Breast epithelium (tissue), 4 donors: ENCODE measurements around the gene SDK1. TPM values are rescaled to one million over a fixed set of nuclear protein-coding genes. Genes with fewer than 3 reads are reported as not detected.
"Not testable (repeated sequence)": the region's sequence is repeated elsewhere in the genome, so short reads cannot be mapped to it uniquely, and the experiment has no call there.

Source experiments
- DNase-seq, 2 donors: peaks; one replicate each; pipeline ENCODE4 v3.0.0-alpha.2; 2019; ENCODE audit warnings: low spot score in 2 of 2
- H3K27ac ChIP-seq, 2 donors: fragments of 200-600 bp; sonication (generic) in 1 of 2; one replicate each; pipeline ENCODE4 v1.5.1; 2016 to 2019; ENCODE audit warnings: mild to moderate bottlenecking in 1 of 2
- H3K27me3 ChIP-seq, 2 donors: fragments of 200-600 bp; sonication (generic) in 1 of 2; one replicate each; pipeline versions ENCODE4 v1.5.1 to v1.6.0; 2017 to 2019; ENCODE audit warnings: control low read depth in 1 of 2, mild to moderate bottlenecking in 1 of 2
- H3K36me3 ChIP-seq: fragments of 200-600 bp; one replicate; pipeline ENCODE4 v1.5.1; 2019
- H3K4me1 ChIP-seq, 2 donors: fragments of 200-600 bp; sonication (generic); one replicate each; pipeline ENCODE4 v1.5.1; 2016 to 2019; ENCODE audit warnings: control low read depth in 1 of 2
- H3K4me3 ChIP-seq, 3 donors: fragments of 200-600 bp; sonication (generic); 1 replicate in 2 of 3; 2 replicates in 1 of 3; pipeline ENCODE4 v1.5.1; 2016 to 2019; ENCODE audit warnings: mild to moderate bottlenecking in 3 of 3, moderate library complexity in 2 of 3
- H3K9me3 ChIP-seq, 2 donors: fragments of 200-600 bp; sonication (generic) in 1 of 2; one replicate each; pipeline ENCODE4 v1.5.1; 2016 to 2019; ENCODE audit warnings: control low read depth in 1 of 2
- CTCF ChIP-seq, 3 donors: fragments of 450-650 bp; IDR thresholded peaks; one replicate each; pipeline ENCODE4 v1.5.1; 2016 to 2017; ENCODE audit warnings: antibody characterized with exemption in 3 of 3, mild to moderate bottlenecking in 3 of 3, moderate library complexity in 3 of 3
- POLR2A ChIP-seq: fragments of 450-650 bp; IDR thresholded peaks from one replicate; pipeline ENCODE4 v1.6.1; 2016; ENCODE audit warnings: antibody characterized with exemption, mild to moderate bottlenecking, moderate library complexity
- POLR2AphosphoS5 ChIP-seq, 3 donors: sonication (generic); formaldehyde crosslinking; IDR thresholded peaks; one replicate each; pipeline ENCODE4 v1.6.1; 2017; ENCODE audit warnings: antibody characterized with exemption in 3 of 3
- intact Hi-C: fragments of 100-400 bp; cut with DNase I; formaldehyde crosslinking; loops from one replicate; pipeline ENCODE4 v1.15.1; 2023; ENCODE audit warnings: low total_unique reads
- total RNA-seq, 3 donors: library from RNA; depleted of rRNA; stranded (reverse); fragments of >200 nt; gene quantifications; one replicate each; pipeline ENCODE4 v1.1.0, GENCODE V29; 2016

Gene SDK1
- total RNA-seq, 3 donors from 2014 or later: 3.7 to 18.2 (median 6.6) TPM

- intact Hi-C loops: no loop called here
- Histone ChIP-seq H3K36me3 (no peaks in the 10 kb centered on the region), H3K4me3 (no peak overlapping the region), H3K27me3 (no peaks in the 10 kb centered on the region), H3K27ac (no peak overlapping the region), H3K9me3 (peaks cover under 1 to 2% of the 10 kb centered on the region in 2 donors), H3K4me1 (no peaks in the 10 kb centered on the region)
- TF ChIP-seq CTCF (IDR thresholded peaks at IDR 0.05) (no peak), POLR2A (no peak), POLR2AphosphoS5 (IDR thresholded peaks at IDR 0.05) (no peak)
- DNase-seq: no peak
Measured at GRCh38 chr7:4299431-4299830, 998.4 kb downstream of the SDK1 start.

GRCh38 chr7:4302203-4302905 is 1001.3 kb downstream of the SDK1 start:
- Histone ChIP-seq H3K36me3 (no peaks in the 10 kb centered on the region), H3K27me3 (no peaks in the 10 kb centered on the region), H3K4me1 (no peaks in the 10 kb centered on the region), H3K4me3 (no peak overlapping the region), H3K9me3 (no peaks in the 10 kb centered on the region), H3K27ac (no peak overlapping the region)
- DNase-seq: no peak
- intact Hi-C loops: no loop called here
- TF ChIP-seq POLR2A: no peak
- no peak for TF ChIP-seq POLR2AphosphoS5 (IDR thresholded peaks at IDR 0.05)
- no peak for TF ChIP-seq CTCF (IDR thresholded peaks at IDR 0.05)

GRCh38 chr7:4307316-4308204 is 1006.5 kb downstream of the SDK1 start:
- intact Hi-C loops: no loop called here
- H3K27me3 ChIP-seq: no peaks in the 10 kb centered on the region
- no peak overlapping the region for H3K4me3 ChIP-seq
- H3K36me3 ChIP-seq: no peaks in the 10 kb centered on the region
- no peak overlapping the region for H3K27ac ChIP-seq
- no peaks in the 10 kb centered on the region for H3K4me1 ChIP-seq
- DNase-seq: no peak
- no peak for TF ChIP-seq POLR2A
- no peak for TF ChIP-seq CTCF (IDR thresholded peaks at IDR 0.05)
- TF ChIP-seq POLR2AphosphoS5 (IDR thresholded peaks at IDR 0.05): no peak
- H3K9me3 ChIP-seq: no peaks in the 10 kb centered on the region

- Histone ChIP-seq H3K27ac (no peak overlapping the region), H3K9me3 (no peaks in the 10 kb centered on the region), H3K4me1 (no peaks in the 10 kb centered on the region), H3K36me3 (no peaks in the 10 kb centered on the region), H3K27me3 (no peaks in the 10 kb centered on the region), H3K4me3 (no peak overlapping the region)
- intact Hi-C loops: no loop called here
- TF ChIP-seq POLR2AphosphoS5 (IDR thresholded peaks at IDR 0.05) (no peak), POLR2A (no peak), CTCF (IDR thresholded peaks at IDR 0.05) (no peak)
- no peak for DNase-seq
Measured at GRCh38 chr7:4308205-4308590, 1007.1 kb downstream of the SDK1 start.

- H3K27me3 ChIP-seq, H3K36me3 ChIP-seq, H3K4me1 ChIP-seq, H3K4me3 ChIP-seq, DNase-seq, intact Hi-C loops, H3K27ac ChIP-seq, H3K9me3 ChIP-seq: not testable (repeated sequence)
Measured at GRCh38 chr7:4313911-4314310, 1012.9 kb downstream of the SDK1 start.

GRCh38 chr7:4314316-4314715 is 1013.3 kb downstream of the SDK1 start:
- H3K36me3 ChIP-seq, H3K27me3 ChIP-seq, H3K9me3 ChIP-seq, H3K4me3 ChIP-seq, intact Hi-C loops, DNase-seq, H3K27ac ChIP-seq, H3K4me1 ChIP-seq: not testable (repeated sequence)
